GM23248 (cell line): ENCODE data around the gene VSIG1. TPM values are rescaled to one million over a fixed set of nuclear protein-coding genes. Genes with fewer than 3 reads are reported as not detected.

Source experiments
- DNase-seq: peaks from one replicate; pipeline ENCODE4 v3.0.0-alpha.2; 2015
- H2AFZ ChIP-seq: fragments of 200-600 bp; sonication (generic); 2 replicates; pipeline ENCODE4 v1.6.1; 2016; ENCODE audit warnings: antibody characterized with exemption
- H3F3A ChIP-seq: fragments of 200-600 bp; sonication (generic); 2 replicates; pipeline ENCODE4 v1.6.1; 2016; ENCODE audit warnings: mild to moderate bottlenecking, antibody characterized with exemption, mixed run types; ENCODE audit not compliant: insufficient read depth
- H3K27ac ChIP-seq: fragments of 200-600 bp; sonication (generic); 2 replicates; pipeline ENCODE4 v1.5.1; 2016; ENCODE audit warnings: mild to moderate bottlenecking
- H3K27me3 ChIP-seq: fragments of 200-600 bp; sonication (generic); replicated peaks from 2 replicates; pipeline ENCODE4 v1.6.1; 2016; ENCODE audit warnings: mild to moderate bottlenecking; ENCODE audit not compliant: insufficient read depth
- H3K36me3 ChIP-seq: fragments of 200-600 bp; sonication (generic); 2 replicates; pipeline ENCODE4 v1.6.1; 2016; ENCODE audit warnings: low read depth, mild to moderate bottlenecking
- H3K4me1 ChIP-seq: fragments of 200-600 bp; sonication (generic); 2 replicates; pipeline ENCODE4 v1.6.1; 2016; ENCODE audit warnings: mild to moderate bottlenecking; ENCODE audit not compliant: insufficient read depth
- H3K4me2 ChIP-seq: fragments of 200-600 bp; sonication (generic); one replicate; pipeline ENCODE4 v1.6.1; 2016; ENCODE audit warnings: mild to moderate bottlenecking; ENCODE audit not compliant: unreplicated experiment
- H3K4me3 ChIP-seq: fragments of 200-600 bp; sonication (generic); 2 replicates; pipeline ENCODE4 v1.5.1; 2016; ENCODE audit warnings: mild to moderate bottlenecking
- H3K79me2 ChIP-seq: fragments of 200-600 bp; sonication (generic); 2 replicates; pipeline ENCODE4 v1.6.1; 2016; ENCODE audit warnings: mild to moderate bottlenecking; ENCODE audit not compliant: insufficient read depth
- H3K9ac ChIP-seq: fragments of 200-600 bp; sonication (generic); 2 replicates; pipeline ENCODE4 v1.6.1; 2016; ENCODE audit warnings: mild to moderate bottlenecking
- H3K9me2 ChIP-seq: fragments of 200-600 bp; sonication (generic); 2 replicates; pipeline ENCODE4 v1.6.1; 2016; ENCODE audit warnings: mixed run types, mild to moderate bottlenecking, moderate library complexity; ENCODE audit not compliant: insufficient read depth
- H3K9me3 ChIP-seq: fragments of 200-600 bp; sonication (generic); one replicate; pipeline ENCODE4 v1.6.1; 2017; ENCODE audit warnings: low read depth
- H4K20me1 ChIP-seq: fragments of 200-600 bp; sonication (generic); 2 replicates; pipeline ENCODE4 v1.6.0; 2016; ENCODE audit not compliant: insufficient read depth
- EZH2 ChIP-seq: fragments of 200-600 bp; sonication (generic); IDR thresholded peaks from 2 replicates; pipeline ENCODE4 v1.6.1; 2018; ENCODE audit warnings: antibody characterized with exemption, mild to moderate bottlenecking; ENCODE audit not compliant: insufficient read depth, poor library complexity, severe bottlenecking
- EZH2phosphoT487 ChIP-seq: fragments of 200-600 bp; sonication (generic); IDR thresholded peaks from 2 replicates; pipeline ENCODE4 v1.6.1; 2018; ENCODE audit warnings: antibody characterized with exemption, moderate library complexity, mild to moderate bottlenecking, low read depth; ENCODE audit not compliant: insufficient read depth
- WGBS, 2 experiments: methylation state at CpG; one replicate each; pipeline ENCODE4 v1.1.6; 2015 to 2017; ENCODE audit warnings: low lambda C conversion rate in 2 of 2, low coverage in 1 of 2; ENCODE audit errors: missing lambda C conversion rate in 2 of 2; 5-methylcytosine and 5-hydroxymethylcytosine counted together
- in situ Hi-C: fragments of 300-500 bp; cut with MboI; formaldehyde crosslinking; loops from 2 replicates; pipeline ENCODE4 v1.15.0; 2020
- polyA plus RNA-seq: library from polyadenylated mRNA; unstranded; fragments of >200 nt; fragmentation: Nextera tagmentation; extraction: Ambion mirVana; gene quantifications from 2 replicates; pipeline ENCODE4 v1.2.1, GENCODE V29; 2016
- total RNA-seq: library from RNA; depleted of rRNA; stranded (reverse); fragments of >200 nt; shearing (Covaris generic); gene quantifications from 2 replicates; pipeline ENCODE4 v1.2.3, GENCODE V29; 2014

VSIG1 gene
- total and polyA plus RNA-seq, 2 experiments from 2014 or later = not detected

GRCh38 chrX:108018656-108019381 is 26.0 kb upstream of the VSIG1 start:
- DNase-seq = no peak
- H3K9me2 ChIP-seq = no peaks in the 10 kb centered on the region
- no peak overlapping the region for H3K9ac ChIP-seq
- H3K27me3 ChIP-seq = no peaks in the 10 kb centered on the region
- 72 to 78% methylated on average over 3 to 4 of the region's 4 CpGs for WGBS, 2 experiments
- no peak overlapping the region for H3K4me2 ChIP-seq
- no peaks in the 10 kb centered on the region for H3K36me3 ChIP-seq
- no peaks in the 10 kb centered on the region for H3F3A ChIP-seq
- no peak overlapping the region for H2AFZ ChIP-seq
- no peaks in the 10 kb centered on the region for H4K20me1 ChIP-seq
- H3K27ac ChIP-seq = no peak overlapping the region
- in situ Hi-C loops = no loop called here
- TF ChIP-seq EZH2phosphoT487 = no peak
- no peak for TF ChIP-seq EZH2
- H3K9me3 ChIP-seq = no peaks in the 10 kb centered on the region
- H3K79me2 ChIP-seq = no peaks in the 10 kb centered on the region
- H3K4me1 ChIP-seq = no peaks in the 10 kb centered on the region
- H3K4me3 ChIP-seq = no peak overlapping the region

- Histone ChIP-seq H2AFZ (no peak overlapping the region), H3K4me2 (no peak overlapping the region), H3K9ac (no peak overlapping the region), H3K4me1 (no peaks in the 10 kb centered on the region), H3K4me3 (no peak overlapping the region), H3K27me3 (no peaks in the 10 kb centered on the region), H3K9me2 (no peaks in the 10 kb centered on the region), H3K79me2 (no peaks in the 10 kb centered on the region), H3K9me3 (no peaks in the 10 kb centered on the region), H3K36me3 (no peaks in the 10 kb centered on the region), H3F3A (no peaks in the 10 kb centered on the region), H4K20me1 (no peaks in the 10 kb centered on the region), H3K27ac (no peak overlapping the region)
- in situ Hi-C loops = no loop called here
- no peak for TF ChIP-seq EZH2phosphoT487
- TF ChIP-seq EZH2 = no peak
- DNase-seq = no peak
- WGBS, 2 experiments = 6 to 11% methylated on average over 2 to 3 of the region's 3 CpGs
These were observed 25.4 kb upstream of the VSIG1 start for GRCh38 chrX:108019382-108019875.

GRCh38 chrX:108020631-108021030 is 24.2 kb upstream of the VSIG1 start:
- Histone ChIP-seq H3K9me3 (no peaks in the 10 kb centered on the region), H2AFZ (no peak overlapping the region), H3K27me3 (no peaks in the 10 kb centered on the region), H3K4me1 (no peaks in the 10 kb centered on the region), H3F3A (no peaks in the 10 kb centered on the region), H3K27ac (no peak overlapping the region), H3K4me2 (no peak overlapping the region), H4K20me1 (no peaks in the 10 kb centered on the region), H3K79me2 (no peaks in the 10 kb centered on the region), H3K4me3 (no peak overlapping the region), H3K9ac (no peak overlapping the region), H3K36me3 (no peaks in the 10 kb centered on the region), H3K9me2 (no peaks in the 10 kb centered on the region)
- WGBS, 2 experiments = 0 to 5% methylated on average over 2 of the region's 2 CpGs
- in situ Hi-C loops = no loop called here
- DNase-seq = peak; percentile 13
- no peak for TF ChIP-seq EZH2phosphoT487
- no peak for TF ChIP-seq EZH2

DNA sequence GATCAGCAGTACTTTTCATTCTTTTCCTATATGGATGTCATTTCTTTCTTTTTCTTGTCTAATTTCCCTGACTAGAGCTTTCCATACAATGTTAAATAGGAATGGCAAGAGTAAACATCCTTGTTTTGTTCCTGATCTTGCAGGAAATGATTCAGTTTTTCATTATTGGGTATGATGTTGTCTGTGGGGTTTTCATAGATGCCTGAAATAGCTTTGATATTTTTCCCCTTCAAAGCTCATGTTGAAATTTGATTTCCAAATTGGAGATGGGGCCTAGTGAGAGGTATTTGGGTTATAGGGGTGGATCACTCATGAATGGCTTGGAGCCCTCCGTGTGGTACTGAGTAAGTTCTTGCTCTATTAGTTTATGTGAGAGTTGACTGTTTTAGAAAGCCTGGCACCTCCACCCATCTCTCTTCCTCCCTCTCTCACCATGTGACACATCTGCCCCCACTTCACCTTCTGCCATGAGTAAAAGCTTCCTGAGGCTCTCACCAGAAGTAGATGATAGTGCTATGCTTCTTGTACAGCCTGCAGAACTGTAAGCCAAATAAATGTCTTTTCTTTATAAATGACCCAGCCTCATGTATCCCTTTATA is 22.3 kb upstream of the VSIG1 start:
- no peaks in the 10 kb centered on the region for H3K79me2 ChIP-seq
- no peaks in the 10 kb centered on the region for H3F3A ChIP-seq
- no peaks in the 10 kb centered on the region for H3K4me1 ChIP-seq
- in situ Hi-C loops = no loop called here
- H3K27me3 ChIP-seq = no peaks in the 10 kb centered on the region
- no peak overlapping the region for H3K4me3 ChIP-seq
- no peaks in the 10 kb centered on the region for H3K9me2 ChIP-seq
- H3K4me2 ChIP-seq = no peak overlapping the region
- no peak overlapping the region for H2AFZ ChIP-seq
- H3K9ac ChIP-seq = no peak overlapping the region
- TF ChIP-seq EZH2 = no peak
- no peak for TF ChIP-seq EZH2phosphoT487
- no peaks in the 10 kb centered on the region for H3K36me3 ChIP-seq
- WGBS, 2 experiments = 17 to 20% methylated on average over 1 of the region's 1 CpG
- DNase-seq = no peak
- H3K27ac ChIP-seq = no peak overlapping the region
- no peaks in the 10 kb centered on the region for H3K9me3 ChIP-seq
- no peaks in the 10 kb centered on the region for H4K20me1 ChIP-seq
